H1 (cell line): ENCODE results near the gene MECP2. TPM values are rescaled to one million over a fixed set of nuclear protein-coding genes. Genes with fewer than 3 reads are reported as not detected.

Experiments used
- CTCF ChIA-PET: fragments of 300-600 bp; sonication (Branson Sonifier 250); formaldehyde crosslinking; loops from one replicate; lab custom pipeline; 2021; ENCODE audit not compliant: partially characterized antibody; lab: Charles Lee
- POLR2A ChIA-PET: fragments of 300-600 bp; sonication (Branson Sonifier 250); formaldehyde crosslinking; loops from one replicate; lab custom pipeline; 2021; ENCODE audit warnings: inconsistent platforms; ENCODE audit not compliant: partially characterized antibody; lab: Charles Lee
- DNase-seq, 2 experiments: peaks; one replicate each; pipeline versions ENCODE4 v3.0.0 to v3.0.0-alpha.2; 2010 to 2022; ENCODE audit warnings: low spot score in 2 of 2, low read depth in 1 of 2, mixed read lengths in 1 of 2
- FAIRE-seq: peaks from 2 replicates; lab custom pipeline; 2011; peaks lifted over from hg19 to GRCh38; lab: Jason Lieb, UNC
- H2AFZ ChIP-seq: 2 replicates; pipeline ENCODE4 v1.8.1; 2012; ENCODE audit warnings: low read length, inconsistent platforms
- H2AK5ac ChIP-seq: 2 replicates; pipeline ENCODE4 v1.6.1; 2013; ENCODE audit warnings: low read depth, low read length
- H2BK120ac ChIP-seq: replicated peaks from 2 replicates; pipeline ENCODE3; 2013; ENCODE audit warnings: low read depth, low read length, inconsistent platforms
- H2BK12ac ChIP-seq: 2 replicates; pipeline ENCODE4 v1.6.1; 2013; ENCODE audit warnings: low read depth, low read length
- H2BK15ac ChIP-seq: 2 replicates; pipeline ENCODE4 v1.6.1; 2013; ENCODE audit warnings: low read length
- H2BK20ac ChIP-seq: 2 replicates; pipeline ENCODE4 v1.6.1; 2013; ENCODE audit warnings: low read length
- H2BK5ac ChIP-seq: 2 replicates; pipeline ENCODE4 v1.6.1; 2013; ENCODE audit warnings: low read depth, low read length
- H3K14ac ChIP-seq: 2 replicates; pipeline ENCODE4 v1.6.1; 2013; ENCODE audit warnings: inconsistent platforms; ENCODE audit not compliant: insufficient read length
- H3K18ac ChIP-seq: 2 replicates; pipeline ENCODE4 v1.6.1; 2013; ENCODE audit warnings: low read length; ENCODE audit errors: extremely low read depth
- H3K23ac ChIP-seq: 2 replicates; pipeline ENCODE4 v1.6.1; 2013; ENCODE audit warnings: inconsistent platforms; ENCODE audit not compliant: insufficient read length
- H3K23me2 ChIP-seq: 2 replicates; pipeline ENCODE4 v1.6.1; 2013; ENCODE audit warnings: low read depth, low read length
- H3K27ac ChIP-seq: 2 replicates; pipeline ENCODE4 v1.6.1; 2011; ENCODE audit warnings: low read depth, low read length, inconsistent platforms
- H3K27me3 ChIP-seq, 4 experiments: replicated peaks in 1 of 4; 1 replicate in 1 of 4; 2 replicates in 3 of 4; pipeline versions ENCODE4 v1.6.1 to v1.8.1; 2011 to 2013; ENCODE audit warnings: low read length in 3 of 4, mild to moderate bottlenecking in 3 of 4, inconsistent platforms in 2 of 4, mixed read lengths in 2 of 4, moderate library complexity in 1 of 4; ENCODE audit not compliant: control insufficient read depth in 3 of 4, insufficient read depth in 3 of 4; ENCODE audit errors: extremely low read depth in 1 of 4
- H3K36me3 ChIP-seq, 4 experiments: 2 replicates each; pipeline versions ENCODE4 v1.6.1 to v1.8.1; 2011 to 2013; ENCODE audit warnings: mild to moderate bottlenecking in 4 of 4, low read length in 3 of 4, moderate library complexity in 2 of 4, control low read depth in 1 of 4, inconsistent platforms in 1 of 4; ENCODE audit not compliant: insufficient read depth in 4 of 4, control insufficient read depth in 2 of 4
- H3K4ac ChIP-seq: replicated peaks from 2 replicates; pipeline ENCODE3; 2013; ENCODE audit warnings: low read length, low read depth, mixed read lengths, inconsistent platforms; ENCODE audit not compliant: insufficient read length
- H3K4me1 ChIP-seq, 4 experiments: replicated peaks in 1 of 4; 1 replicate in 1 of 4; 2 replicates in 3 of 4; pipeline versions ENCODE4 v1.6.1 to v1.8.1; 2011 to 2013; ENCODE audit warnings: low read length in 3 of 4, inconsistent platforms in 2 of 4, mixed read lengths in 1 of 4; ENCODE audit not compliant: insufficient read depth in 4 of 4, control insufficient read depth in 3 of 4
- H3K4me2 ChIP-seq, 2 experiments: 2 replicates each; pipeline versions ENCODE4 v1.6.1 to v1.8.1; 2011 to 2013; ENCODE audit warnings: low read depth in 2 of 2, low read length in 2 of 2, control low read depth in 1 of 2, inconsistent platforms in 1 of 2, mild to moderate bottlenecking in 1 of 2; ENCODE audit not compliant: insufficient read depth in 1 of 2
- H3K4me3 ChIP-seq, 4 experiments: fragments of 200-600, 300-600 bp in 1 of 4; sonication (generic), shearing (Covaris generic), sonication (Bioruptor Twin) in 1 of 4; 2 replicates each; pipeline versions ENCODE4 v1.5.1 to v1.8.1; 2011 to 2016; ENCODE audit warnings: low read length in 4 of 4, low read depth in 3 of 4, control low read depth in 2 of 4, inconsistent platforms in 2 of 4, mild to moderate bottlenecking in 2 of 4, mixed read lengths in 1 of 4, moderate library complexity in 1 of 4; ENCODE audit not compliant: insufficient read depth in 2 of 4; ENCODE audit errors: extremely low read depth in 1 of 4
- H3K56ac ChIP-seq: replicated peaks from 2 replicates; pipeline ENCODE3; 2013; ENCODE audit warnings: low read depth, mild to moderate bottlenecking, mixed read lengths, low read length, inconsistent platforms; ENCODE audit not compliant: insufficient read length
- H3K79me1 ChIP-seq: 2 replicates; pipeline ENCODE4 v1.6.1; 2013; ENCODE audit warnings: low read depth, low read length, control low read depth
- H3K79me2 ChIP-seq, 2 experiments: 2 replicates each; pipeline versions ENCODE4 v1.6.1 to v1.8.1; 2012 to 2013; ENCODE audit warnings: low read length in 2 of 2, mild to moderate bottlenecking in 2 of 2, inconsistent platforms in 1 of 2; ENCODE audit not compliant: insufficient read depth in 2 of 2, control insufficient read depth in 1 of 2
- H3K9ac ChIP-seq, 4 experiments: replicated peaks in 1 of 4; 1 replicate in 1 of 4; 2 replicates in 3 of 4; pipeline versions ENCODE4 v1.6.1 to v1.8.1; 2011 to 2013; ENCODE audit warnings: low read depth in 3 of 4, low read length in 3 of 4, control low read depth in 2 of 4, mild to moderate bottlenecking in 2 of 4, moderate library complexity in 2 of 4, inconsistent platforms in 1 of 4; ENCODE audit errors: extremely low read depth in 1 of 4
- H3K9me3 ChIP-seq, 2 experiments: 2 replicates each; pipeline versions ENCODE4 v1.6.1 to v1.8.1; 2012 to 2013; ENCODE audit warnings: mild to moderate bottlenecking in 2 of 2, moderate library complexity in 2 of 2, control low read depth in 1 of 2, inconsistent platforms in 1 of 2, low read depth in 1 of 2, low read length in 1 of 2, mixed read lengths in 1 of 2; ENCODE audit not compliant: insufficient read depth in 2 of 2
- H4K20me1 ChIP-seq, 2 experiments: replicated peaks in 1 of 2; 2 replicates each; pipeline versions ENCODE3 to v1.8.1; 2011 to 2013; ENCODE audit warnings: inconsistent platforms in 2 of 2, low read length in 2 of 2, mild to moderate bottlenecking in 1 of 2; ENCODE audit not compliant: insufficient read depth in 2 of 2, control insufficient read depth in 1 of 2
- H4K5ac ChIP-seq: 2 replicates; pipeline ENCODE4 v1.6.1; 2013; ENCODE audit warnings: low read length, low read depth, mixed read lengths, inconsistent platforms; ENCODE audit not compliant: insufficient read length
- H4K8ac ChIP-seq: 2 replicates; pipeline ENCODE4 v1.8.0; 2013; ENCODE audit warnings: mild to moderate bottlenecking, moderate library complexity, low read length, inconsistent platforms; ENCODE audit not compliant: insufficient read depth; ENCODE audit errors: extremely low read depth
- H4K91ac ChIP-seq: replicated peaks from 2 replicates; pipeline ENCODE3; 2013; ENCODE audit warnings: low read length, mixed read lengths, inconsistent platforms; ENCODE audit not compliant: insufficient read length
- CREB1 ChIP-seq: IDR thresholded peaks from 2 replicates; pipeline ENCODE4 v1.6.1; 2012; ENCODE audit warnings: inconsistent platforms
- JUN ChIP-seq: IDR thresholded peaks from 2 replicates; pipeline ENCODE4 v1.6.1; 2011; ENCODE audit warnings: low read depth, mild to moderate bottlenecking, improper control_type of control experiment, low read length
- TCF12 ChIP-seq: IDR thresholded peaks from 2 replicates; pipeline ENCODE4 v1.6.1; 2011; ENCODE audit warnings: low read depth, mild to moderate bottlenecking, low read length
- ZNF274 ChIP-seq: IDR thresholded peaks from 2 replicates; pipeline ENCODE4 v1.7.0; 2012; ENCODE audit warnings: low read length, borderline replicate concordance; ENCODE audit errors: extremely low read depth
- WGBS, 2 experiments: shearing (Covaris generic) in 1 of 2; methylation state at CpG; one replicate each; pipeline versions ENCODE4 v1.1.6 to v1.1.7; 2013 to 2015; ENCODE audit warnings: low lambda C conversion rate in 2 of 2, mixed read lengths in 2 of 2, inconsistent platforms in 1 of 2, low coverage in 1 of 2, missing lambda C conversion rate in 1 of 2; ENCODE audit not compliant: insufficient replicate concordance in 2 of 2, insufficient coverage in 1 of 2, insufficient read length in 1 of 2; ENCODE audit errors: extremely low coverage in 1 of 2, missing lambda C conversion rate in 1 of 2; 5-methylcytosine and 5-hydroxymethylcytosine counted together
- polyA plus RNA-seq, 7 experiments: library from polyadenylated mRNA; depleted of rRNA in 3 of 7; stranded (reverse) in 5 of 7; unstranded in 2 of 7; fragments of >200 nt in 5 of 7; fragments of 200-250 nt in 2 of 7; gene quantifications; 1 replicate in 5 of 7; 2 replicates in 1 of 7; 4 replicates in 1 of 7; pipeline versions ENCODE4 v1.2.1 to v1.2.3, GENCODE V29; 2011 to 2013; ENCODE audit warnings: missing spikeins in 2 of 7, mixed read lengths in 2 of 7
- total RNA-seq: library from RNA; stranded (reverse); fragmentation: NEBNext Ultra II Directional; extraction: Animal tissue kit (Norgen Biotek cat#: 25700); gene quantifications from 2 replicates; pipeline ENCODE4 v1.2.1, GENCODE V29; 2021

MECP2 gene
- total and polyA plus RNA-seq, 2 of the 8 experiments (the other 6 are each of a cell fraction or from before 2014, with no cell fraction given): 5.0 to 32.4 TPM

DNA sequence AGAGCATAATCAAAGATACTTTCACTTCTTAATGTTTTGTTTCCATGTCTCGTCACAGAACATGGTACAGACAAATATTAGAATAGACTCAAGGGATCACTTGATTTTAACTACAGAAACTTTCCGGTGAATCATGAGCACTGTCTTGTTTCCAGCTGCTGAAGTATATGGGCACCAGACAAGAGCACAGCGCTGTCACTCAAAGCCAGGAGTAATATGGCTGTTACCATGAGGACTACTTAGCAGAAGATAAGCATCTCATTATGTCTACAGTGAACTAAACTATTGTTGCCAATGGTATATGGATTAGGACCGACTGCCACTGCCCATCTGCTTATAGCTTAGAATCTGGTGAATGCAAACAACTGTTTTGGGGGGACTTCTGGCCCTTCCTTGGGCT is 34.3 kb downstream of the MECP2 start:
- Histone ChIP-seq H3K9ac (no peak overlapping the region), H3K79me2 (peaks cover 0 to 63% of the 10 kb centered on the region in 2 experiments; a peak in 2 of 4 replicates), H3K14ac (no peak overlapping the region), H3K4me3 (no peak overlapping the region), H3K56ac (no peak overlapping the region), H2BK15ac (no peak overlapping the region), H3K9me3 (no peaks in the 10 kb centered on the region), H2BK120ac (no peak overlapping the region), H2BK20ac (no peak overlapping the region), H2BK5ac (no peak overlapping the region), H3K4me2 (no peak overlapping the region), H3K23ac (no peak overlapping the region), H3K79me1 (no peaks in the 10 kb centered on the region), H2AK5ac (no peak overlapping the region), H4K8ac (no peak overlapping the region), H4K91ac (no peak overlapping the region), H3K27ac (no peak overlapping the region), H4K20me1 (peaks cover 3 to 9% of the 10 kb centered on the region in 2 experiments), H3K18ac (no peak overlapping the region), H3K27me3 (no peaks in the 10 kb centered on the region), H3K36me3 (no peaks in the 10 kb centered on the region; a peak in 1 of 8 replicates), H3K4ac (no peak overlapping the region), H3K23me2 (no peaks in the 10 kb centered on the region), H2AFZ (no peak overlapping the region), H3K4me1 (no peaks in the 10 kb centered on the region), H4K5ac (no peak overlapping the region), H2BK12ac (no peak overlapping the region)
- 94% methylated on average over 4 of the region's 4 CpGs; no CpG with 5 or more reads in 1 of the 2 experiments for WGBS, 2 experiments
- ChIA-PET CTCF (no interaction called here), POLR2A (no interaction called here)
- no peak for FAIRE-seq
- no peak for TF ChIP-seq JUN
- TF ChIP-seq TCF12: no peak
- TF ChIP-seq ZNF274: no peak
- no peak for TF ChIP-seq CREB1
- DNase-seq: no peak
